Stomach (tissue), 9 donors: ENCODE data around the gene RPRML. TPM values are rescaled to one million over a fixed set of nuclear protein-coding genes. Genes with fewer than 3 reads are reported as not detected.

Source experiments
- DNase-seq, 2 donors: peaks; one replicate each; pipeline versions ENCODE4 v3.0.0 to v3.0.0-alpha.2; 2013 to 2019
- H3K27ac ChIP-seq, 5 donors: fragments of 200-600 bp in 4 of 5; sonication (generic) in 4 of 5; one replicate each; pipeline ENCODE4 v1.5.1; 2013 to 2019; ENCODE audit warnings: mild to moderate bottlenecking in 1 of 5, moderate library complexity in 1 of 5
- H3K27me3 ChIP-seq, 3 donors: fragments of 200-600 bp; sonication (generic); one replicate each; pipeline ENCODE4 v1.5.1; 2017 to 2019; ENCODE audit warnings: mixed run types in 1 of 3
- H3K36me3 ChIP-seq, 4 donors: fragments of 200-600 bp; sonication (generic); 1 replicate in 3 of 4; 2 replicates in 1 of 4; pipeline ENCODE4 v1.5.1; 2016 to 2019
- H3K4me1 ChIP-seq, 4 donors: fragments of 200-600 bp; sonication (generic); one replicate each; pipeline ENCODE4 v1.5.1; 2016 to 2019
- H3K4me3 ChIP-seq, 4 donors: fragments of 200-600 bp; sonication (generic) in 3 of 4; one replicate each; pipeline ENCODE4 v1.5.1; 2016 to 2019; ENCODE audit warnings: mild to moderate bottlenecking in 1 of 4
- H3K9me3 ChIP-seq, 4 donors: fragments of 200-600 bp; sonication (generic); one replicate each; pipeline ENCODE4 v1.5.1; 2016 to 2019
- EP300 ChIP-seq: sonication (generic); formaldehyde crosslinking; IDR thresholded peaks from one replicate; pipeline ENCODE4 v1.6.1; 2017; ENCODE audit warnings: antibody characterized with exemption
- POLR2A ChIP-seq, 4 donors: fragments of 450-650 bp; IDR thresholded peaks; one replicate each; pipeline ENCODE4 v1.6.1; 2016; ENCODE audit warnings: antibody characterized with exemption in 4 of 4, control low read depth in 2 of 4, mild to moderate bottlenecking in 1 of 4, moderate library complexity in 1 of 4
- POLR2AphosphoS5 ChIP-seq, 3 donors: sonication (generic); formaldehyde crosslinking; IDR thresholded peaks; one replicate each; pipeline ENCODE4 v1.6.1; 2016; ENCODE audit warnings: antibody characterized with exemption in 3 of 3
- WGBS, 5 donors: extraction: QIAGEN DNeasy Blood & Tissue Kit in 3 of 5; methylation state at CpG; one replicate each; pipeline versions ENCODE4 v1.1.5 to v1.1.7; 2013 to 2018; 5-methylcytosine and 5-hydroxymethylcytosine counted together
- intact Hi-C: fragments of 100-400 bp; cut with DNase I; formaldehyde crosslinking; loops from one replicate; pipeline ENCODE4 v1.15.1; 2023; ENCODE audit warnings: low total_unique reads
- polyA plus RNA-seq, 3 donors: library from polyadenylated mRNA; stranded (reverse); fragments of 200-250 nt; gene quantifications; one replicate each; pipeline ENCODE4 v1.2.3, GENCODE V29; 2013
- total RNA-seq, 5 donors: library from RNA; depleted of rRNA; stranded (reverse); fragments of >200 nt; gene quantifications; one replicate each; pipeline versions ENCODE4 v1.1.0 to v1.2.3, GENCODE V29; 2014 to 2016
- TF ChIP-seq, protein P1 (sequence below), 7 experiments: fragments of 450-650 bp in 4 of 7; fragments of 200-600 bp in 3 of 7; sonication (generic) in 3 of 7; IDR thresholded peaks; one replicate each; pipeline ENCODE4 v1.5.1; 2016 to 2019; ENCODE audit warnings: antibody characterized with exemption in 7 of 7, control low read depth in 2 of 7, mild to moderate bottlenecking in 1 of 7
- donor health status: healthy with polysubstance abuse.
- donor health status: Bipolar disorder and iron deficiency.
- donor health status: healthy.

RPRML gene
- total and polyA plus RNA-seq, 8 donors = 0.37 to 2.4 (median 0.40) TPM; not detected in 5

GRCh38 chr17:46947216-46947615 lies 31.8 kb downstream of the RPRML start:
- DNase-seq = no peak
- Histone ChIP-seq H3K9me3 (no peaks in the 10 kb centered on the region), H3K36me3 (peaks cover 0 to 10% (median 1%) of the 10 kb centered on the region in 4 donors), H3K4me1 (peaks cover 12 to 41% (median 19%) of the 10 kb centered on the region in 4 donors), H3K27ac (no peak overlapping the region), H3K27me3 (peaks cover 0 to 4% (median 4%) of the 10 kb centered on the region in 3 donors), H3K4me3 (no peak overlapping the region)
- WGBS, 5 donors = 38 to 57% (median 46%) methylated on average over 3 of the region's 3 CpGs
- TF ChIP-seq POLR2AphosphoS5 (IDR thresholded peaks at IDR 0.05) = no peak
- no peak for TF ChIP-seq EP300
- TF ChIP-seq, protein P1, sequence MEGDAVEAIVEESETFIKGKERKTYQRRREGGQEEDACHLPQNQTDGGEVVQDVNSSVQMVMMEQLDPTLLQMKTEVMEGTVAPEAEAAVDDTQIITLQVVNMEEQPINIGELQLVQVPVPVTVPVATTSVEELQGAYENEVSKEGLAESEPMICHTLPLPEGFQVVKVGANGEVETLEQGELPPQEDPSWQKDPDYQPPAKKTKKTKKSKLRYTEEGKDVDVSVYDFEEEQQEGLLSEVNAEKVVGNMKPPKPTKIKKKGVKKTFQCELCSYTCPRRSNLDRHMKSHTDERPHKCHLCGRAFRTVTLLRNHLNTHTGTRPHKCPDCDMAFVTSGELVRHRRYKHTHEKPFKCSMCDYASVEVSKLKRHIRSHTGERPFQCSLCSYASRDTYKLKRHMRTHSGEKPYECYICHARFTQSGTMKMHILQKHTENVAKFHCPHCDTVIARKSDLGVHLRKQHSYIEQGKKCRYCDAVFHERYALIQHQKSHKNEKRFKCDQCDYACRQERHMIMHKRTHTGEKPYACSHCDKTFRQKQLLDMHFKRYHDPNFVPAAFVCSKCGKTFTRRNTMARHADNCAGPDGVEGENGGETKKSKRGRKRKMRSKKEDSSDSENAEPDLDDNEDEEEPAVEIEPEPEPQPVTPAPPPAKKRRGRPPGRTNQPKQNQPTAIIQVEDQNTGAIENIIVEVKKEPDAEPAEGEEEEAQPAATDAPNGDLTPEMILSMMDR (IDR thresholded peaks at IDR 0.05) = no peak
- TF ChIP-seq POLR2A (IDR thresholded peaks at IDR 0.05) = no peak
- intact Hi-C loops = no loop called here

DNA sequence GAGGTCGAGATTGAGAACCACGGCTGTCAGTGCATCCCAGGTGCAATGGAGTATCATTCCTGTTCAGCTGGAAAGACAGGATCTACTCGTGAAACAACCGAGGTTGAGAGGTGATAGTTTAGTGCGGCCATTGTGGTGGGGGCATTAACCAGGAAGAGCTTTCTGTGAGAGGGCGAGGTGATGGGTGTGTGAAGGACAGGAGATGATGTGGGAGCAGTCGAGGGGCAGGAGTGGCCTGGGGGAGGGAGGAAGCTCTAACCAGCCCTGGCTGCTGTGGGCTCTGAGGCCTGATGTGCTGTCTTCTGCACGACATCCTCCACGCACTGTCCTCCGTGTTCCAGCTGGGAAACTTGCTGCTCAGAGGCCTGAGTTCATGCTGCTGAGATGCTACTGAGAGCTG lies 34.1 kb downstream of the RPRML start:
- intact Hi-C loops = no loop called here
- H3K9me3 ChIP-seq = no peaks in the 10 kb centered on the region
- TF ChIP-seq EP300 (no peak), POLR2AphosphoS5 (IDR thresholded peaks at IDR 0.05) (peak in 1 of 3 donors; percentile 4)
- H3K36me3 ChIP-seq = peaks cover 3 to 22% (median 16%) of the 10 kb centered on the region in 4 donors
- H3K27ac ChIP-seq = no peak overlapping the region
- peak in 1 of 2 donors; percentile 13 for DNase-seq
- peaks cover 12 to 31% (median 19%) of the 10 kb centered on the region in 4 donors for H3K4me1 ChIP-seq
- 35 to 56% (median 44%) methylated on average over 10 of the region's 10 CpGs for WGBS, 5 donors
- H3K4me3 ChIP-seq = no peak overlapping the region
- H3K27me3 ChIP-seq = no peaks in the 10 kb centered on the region

GRCh38 chr17:46943501-46944393 lies 35.3 kb downstream of the RPRML start:
- H3K4me3 ChIP-seq = no peak overlapping the region
- H3K9me3 ChIP-seq = no peaks in the 10 kb centered on the region
- H3K36me3 ChIP-seq = peaks cover 14 to 32% (median 25%) of the 10 kb centered on the region in 4 donors
- peaks cover 12 to 31% (median 19%) of the 10 kb centered on the region in 4 donors for H3K4me1 ChIP-seq
- H3K27me3 ChIP-seq = no peaks in the 10 kb centered on the region
- DNase-seq = peak in 1 of 2 donors; percentile 53
- TF ChIP-seq POLR2AphosphoS5 (IDR thresholded peaks at IDR 0.05) = peak in 1 of 3 donors; percentile 14
- TF ChIP-seq EP300 = no peak
- no peak for TF ChIP-seq POLR2A (IDR thresholded peaks at IDR 0.05)
- TF ChIP-seq, protein P1 (IDR thresholded peaks at IDR 0.05) = no peak
- 17 to 24% (median 22%) methylated on average over 18 to 21 of the region's 21 CpGs for WGBS, 5 donors
- intact Hi-C loops = no loop called here
- H3K27ac ChIP-seq = no peak overlapping the region

- no peaks in the 10 kb centered on the region for H3K27me3 ChIP-seq
- TF ChIP-seq EP300 = no peak
- no peak for TF ChIP-seq POLR2A (IDR thresholded peaks at IDR 0.05)
- TF ChIP-seq, protein P1 (IDR thresholded peaks at IDR 0.05) = no peak
- DNase-seq = no peak
- intact Hi-C loops = no loop called here
- no peak overlapping the region for H3K27ac ChIP-seq
- H3K36me3 ChIP-seq = peaks cover 20 to 38% (median 31%) of the 10 kb centered on the region in 4 donors
- 57 to 79% (median 67%) methylated on average over 2 of the region's 2 CpGs for WGBS, 5 donors
- H3K4me3 ChIP-seq = no peak overlapping the region
- peaks cover 12 to 31% (median 19%) of the 10 kb centered on the region in 4 donors for H3K4me1 ChIP-seq
- H3K9me3 ChIP-seq = no peaks in the 10 kb centered on the region
Observed at GRCh38 chr17:46943218-46943500, 35.9 kb downstream of the RPRML start.
